Left forelimb (tissue), 1 donor: ENCODE results near the gene TENT4B.

Experiments
- DNase-seq: peaks from one replicate; pipeline ENCODE4 v3.0.0-alpha.2; 2018; ENCODE audit warnings: low spot score

TENT4B gene

DNA sequence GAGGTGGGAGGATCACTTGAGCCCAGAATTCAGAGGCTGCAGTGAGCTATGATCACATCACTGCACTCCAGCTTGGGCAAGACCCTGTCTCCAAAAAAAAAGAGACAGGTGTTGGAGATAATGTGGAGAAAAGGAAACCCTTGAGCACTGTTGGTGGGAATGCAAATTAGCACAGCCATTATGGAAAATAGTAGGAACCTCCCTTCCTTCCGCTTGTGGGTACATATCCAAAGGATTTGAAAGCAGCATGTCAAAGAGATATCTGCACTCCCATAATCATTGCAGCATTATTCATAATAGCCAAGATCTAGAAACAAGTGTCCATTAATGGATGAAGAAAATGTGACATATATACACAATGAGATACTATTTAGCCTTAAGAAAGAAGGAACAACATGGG is 103.5 kb downstream of the TENT4B start:
- no peak for DNase-seq

DNA sequence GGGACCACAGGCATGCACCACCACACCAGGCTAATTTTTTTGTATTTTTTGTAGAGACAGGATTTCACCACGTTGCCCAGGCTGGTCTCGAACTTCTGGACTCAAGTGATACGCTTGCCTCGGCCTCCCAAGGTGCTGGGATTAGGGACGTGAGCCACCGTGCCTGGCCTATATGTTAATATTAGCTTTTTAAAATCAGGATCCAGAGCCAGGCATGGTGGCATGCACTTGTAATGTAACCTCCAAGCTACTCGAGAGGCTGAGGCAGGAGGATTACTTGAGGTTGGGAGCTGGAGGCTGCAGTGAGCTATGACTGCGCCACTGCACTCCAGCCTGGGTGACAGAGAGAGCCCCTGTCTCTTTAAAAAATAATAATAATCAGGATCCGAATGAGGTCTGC is 104.8 kb downstream of the TENT4B start:
- DNase-seq, result no peak

DNA sequence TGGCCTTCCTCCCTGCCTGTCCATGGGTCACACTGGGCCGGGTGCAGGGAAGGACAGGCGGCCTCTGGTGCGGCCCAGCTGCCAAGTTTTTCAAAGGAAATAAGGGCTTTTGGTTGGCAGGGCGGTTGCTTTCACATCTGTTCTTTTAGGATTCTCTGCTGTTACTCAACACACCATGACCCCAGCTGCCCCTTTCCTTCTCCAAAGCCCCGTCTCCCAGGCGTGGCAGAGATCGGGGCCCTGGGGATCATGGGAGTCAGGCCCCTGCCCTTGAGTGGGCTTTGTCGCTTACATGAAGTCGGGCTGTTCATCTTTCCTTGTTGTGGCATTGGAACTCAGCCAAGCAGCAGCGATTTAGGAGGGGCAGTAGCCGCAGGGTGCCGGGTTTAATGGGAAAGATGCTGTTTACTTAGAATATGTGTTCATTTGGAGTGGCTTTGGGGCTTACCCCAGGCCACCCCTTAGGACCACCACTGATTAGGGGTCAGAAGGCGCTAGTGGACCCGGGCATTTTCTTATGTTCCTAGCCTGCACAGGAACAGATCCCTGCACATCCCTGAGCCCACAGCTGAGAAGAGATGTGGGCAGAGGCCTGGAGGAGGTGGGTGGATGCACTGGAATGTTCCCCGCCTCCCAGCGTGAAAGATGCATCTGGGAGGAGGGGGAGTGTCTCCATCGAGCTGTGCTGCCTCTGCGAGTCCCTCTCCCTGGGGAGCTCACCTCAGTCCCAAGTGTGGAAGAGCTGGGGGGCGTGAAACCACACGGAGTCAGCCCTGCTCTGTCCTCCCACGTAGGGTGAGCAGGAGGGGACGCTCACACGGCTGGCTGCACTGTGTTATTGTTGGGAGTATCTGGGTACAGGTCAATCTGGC is 106.5 kb downstream of the TENT4B start:
- no peak for DNase-seq

DNA sequence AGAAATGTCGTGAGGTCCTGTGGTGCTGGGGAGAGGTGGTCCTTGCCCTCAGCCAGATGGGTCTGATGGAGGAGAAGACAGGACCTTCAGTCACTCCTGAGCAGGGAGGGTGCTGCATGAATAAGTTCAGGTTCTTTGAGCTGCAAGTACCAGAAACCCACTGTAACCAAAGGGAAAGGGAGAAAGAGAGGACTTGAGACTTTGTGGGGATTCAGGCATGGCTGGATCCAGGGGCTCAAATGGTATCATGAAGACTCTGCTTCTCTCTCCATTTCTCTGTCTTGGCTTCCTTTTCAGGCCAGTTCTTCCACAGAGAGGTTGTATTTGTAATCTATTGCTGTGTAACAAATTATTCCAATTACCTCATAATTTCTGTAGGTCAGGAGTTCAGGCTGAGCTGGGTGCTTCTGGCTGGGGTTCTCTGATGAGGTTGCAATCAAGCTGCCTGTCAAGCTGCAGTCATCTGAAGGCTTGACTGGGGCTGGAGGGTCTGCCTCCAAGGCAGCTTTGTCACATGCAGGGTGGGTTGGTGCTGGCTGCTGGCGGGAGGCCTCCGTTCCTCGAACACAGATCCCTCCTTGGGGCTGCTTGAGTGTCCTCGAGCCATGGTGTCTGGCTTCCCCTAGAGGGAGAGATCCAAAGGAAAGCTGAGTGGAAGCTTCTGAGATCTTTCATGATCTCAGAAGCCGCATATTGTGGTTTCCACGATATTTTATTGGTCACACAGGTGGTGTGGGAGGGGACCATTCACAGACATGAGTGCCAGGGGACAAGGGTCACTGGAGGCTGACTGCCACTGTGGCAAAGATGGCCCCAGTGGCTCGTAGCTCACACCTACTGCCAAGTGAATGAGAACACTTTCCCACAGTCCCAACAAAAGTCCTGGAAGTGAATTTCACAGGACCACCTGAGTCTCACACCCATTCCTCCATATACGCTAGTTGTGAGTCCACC is 107.4 kb downstream of the TENT4B start:
- DNase-seq, result no peak

DNA sequence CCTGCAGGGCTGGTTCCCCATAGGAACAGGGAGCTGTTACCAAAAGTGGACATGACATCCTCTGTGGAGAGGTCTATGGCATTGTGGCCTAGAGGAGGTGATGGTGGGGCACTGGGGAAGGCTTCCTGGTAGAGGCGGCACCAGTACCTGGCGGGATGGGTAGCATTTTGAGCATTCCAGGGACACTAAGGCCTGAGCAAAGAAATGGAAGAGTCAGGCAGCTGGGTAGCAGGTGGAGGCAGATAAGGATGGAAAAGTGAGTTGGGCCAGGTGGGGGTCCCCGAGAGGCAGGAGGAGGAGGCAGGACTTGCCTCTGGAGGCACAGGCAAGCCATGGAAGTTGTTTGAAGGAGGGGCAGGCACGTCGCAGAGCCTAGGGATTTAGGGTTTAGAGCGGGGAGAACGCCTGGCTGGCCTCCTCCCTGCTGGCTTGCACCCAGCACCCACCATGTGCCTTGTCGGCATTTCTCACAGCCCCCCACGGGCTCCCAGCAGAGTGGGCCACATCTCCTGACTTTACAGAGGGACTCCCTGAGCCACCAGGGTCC is 108.1 kb downstream of the TENT4B start:
- no peak for DNase-seq

DNA sequence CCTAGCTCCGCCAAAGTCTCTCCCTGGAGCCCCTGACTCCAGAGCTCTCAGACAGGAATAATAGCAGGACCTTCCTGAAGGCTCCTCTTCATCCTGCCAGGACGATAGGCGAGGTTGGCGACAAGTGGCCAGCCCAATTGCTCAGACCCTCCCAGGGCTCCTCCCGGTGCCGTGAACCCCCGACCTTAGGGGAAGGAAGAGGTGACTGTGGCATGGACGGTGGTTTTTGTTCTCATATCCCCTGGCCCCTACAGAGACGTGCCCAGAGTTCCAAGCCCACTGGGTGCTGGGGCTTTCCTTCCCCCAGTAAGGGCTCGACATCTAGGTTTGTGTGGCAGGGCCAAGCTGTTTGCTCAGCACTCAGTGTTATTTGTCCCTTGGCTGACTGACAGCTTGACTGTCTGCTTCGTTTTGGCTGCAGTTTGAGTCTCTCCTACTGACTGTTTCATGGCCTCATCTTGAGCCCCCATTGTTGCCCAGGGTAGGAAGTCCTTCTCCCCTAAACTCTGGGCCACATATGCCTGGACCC is 108.7 kb downstream of the TENT4B start:
- DNase-seq, result no peak

DNA sequence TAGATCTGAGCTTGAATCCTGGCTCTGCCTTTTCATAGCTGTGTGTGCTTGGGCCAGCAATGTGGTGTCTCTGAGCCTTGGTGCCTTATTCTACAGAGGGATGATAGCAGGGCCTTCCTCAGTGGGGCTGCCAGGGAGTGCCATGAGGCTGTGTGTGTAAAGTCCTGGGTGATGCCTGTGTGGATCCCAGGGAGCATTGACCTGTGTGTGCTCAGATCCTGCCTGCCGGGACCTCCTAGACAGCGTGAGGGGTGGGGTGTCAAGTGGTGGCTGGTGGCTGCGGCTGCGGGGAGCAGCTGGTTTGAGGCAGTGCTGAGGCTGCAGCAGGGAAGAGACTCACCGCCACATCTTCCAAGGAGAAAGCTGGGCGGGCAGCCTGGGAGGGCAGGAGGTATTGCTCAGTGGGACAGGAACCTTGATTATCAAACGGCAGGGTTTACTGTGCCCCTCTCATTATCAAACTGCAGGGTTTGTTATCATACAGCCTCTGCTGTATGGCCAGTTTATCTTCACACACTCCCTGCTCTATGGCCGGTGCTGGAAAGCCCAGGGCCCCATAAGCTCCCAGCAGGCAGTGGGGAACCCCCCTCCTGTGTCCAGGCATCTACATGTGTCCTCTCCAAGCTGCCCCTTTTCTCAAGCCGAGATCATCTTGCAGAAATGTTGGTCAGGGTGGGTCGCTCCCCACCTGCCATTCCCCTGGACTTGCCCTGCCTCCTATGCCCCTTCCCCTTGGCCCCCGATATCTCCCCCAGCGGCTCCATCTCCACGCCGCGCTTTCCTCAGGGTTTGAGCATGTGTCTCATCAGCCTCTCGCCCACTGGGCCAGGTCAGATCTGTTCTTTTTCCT is 110.2 kb downstream of the TENT4B start:
- no peak for DNase-seq

DNA sequence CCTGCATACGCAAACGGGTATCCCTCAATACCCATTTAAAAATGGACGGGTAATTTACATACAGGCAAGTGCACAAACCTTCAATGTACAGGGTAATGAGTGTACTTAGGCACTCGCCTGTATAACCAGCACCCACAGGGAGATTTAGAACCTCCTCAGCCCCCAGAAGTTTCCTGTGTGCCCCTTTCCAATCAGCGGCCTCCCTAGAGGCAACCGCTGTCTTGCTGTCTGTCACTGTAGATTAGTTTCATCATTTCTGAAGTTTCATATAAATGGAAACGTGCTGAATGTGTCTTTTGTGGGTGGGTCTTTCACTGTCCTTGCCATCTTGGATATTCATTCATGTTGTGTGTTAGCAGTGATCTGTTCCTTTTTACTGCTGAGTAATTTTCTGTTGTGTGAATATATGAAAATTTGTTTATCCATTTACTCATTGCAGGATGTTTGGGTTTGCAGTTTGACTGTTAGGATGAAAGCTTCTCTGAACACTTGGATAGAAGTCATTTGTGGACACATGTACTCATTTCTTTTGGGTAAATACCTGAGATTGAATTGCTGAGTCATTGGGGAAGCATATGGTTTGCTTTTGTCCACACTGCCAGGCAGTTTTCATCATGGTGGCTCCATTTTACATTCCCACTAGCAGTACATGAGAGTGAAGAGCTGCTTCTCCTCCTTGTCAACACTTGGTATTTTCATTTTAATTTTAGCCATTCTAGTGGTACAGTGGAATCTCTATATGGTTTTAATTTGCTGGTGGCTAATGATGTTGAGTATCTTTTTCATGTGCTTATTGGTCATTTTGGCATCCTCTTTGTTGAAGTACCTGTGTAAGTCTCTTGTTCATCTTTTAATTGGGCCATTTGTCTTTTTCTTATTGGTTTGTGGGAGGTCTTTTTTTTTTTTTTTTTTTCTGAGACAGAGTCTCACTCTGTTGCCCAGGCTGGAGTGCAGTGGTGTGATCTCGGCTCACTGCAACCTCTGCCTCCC is 111.1 kb downstream of the TENT4B start:
- DNase-seq, result no peak

DNA sequence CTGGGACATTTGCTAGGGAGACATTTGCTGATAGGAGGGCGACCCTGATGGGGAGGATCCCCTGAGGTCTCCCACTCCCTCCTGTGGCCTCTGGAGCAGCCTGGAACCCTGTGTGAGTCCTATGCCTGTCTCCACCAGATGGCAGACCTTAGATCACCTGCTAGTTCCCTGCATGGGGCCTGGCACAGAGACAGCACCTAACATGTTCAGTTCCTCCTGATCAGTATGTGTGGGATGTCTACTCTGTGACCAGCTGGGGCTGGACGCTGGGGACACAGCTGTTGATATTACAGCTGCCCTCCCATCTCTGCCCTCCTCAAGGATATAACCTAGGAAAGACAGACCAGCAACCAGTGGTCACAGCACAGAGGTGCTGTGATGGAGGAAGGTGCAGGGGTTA is 112.2 kb downstream of the TENT4B start:
- DNase-seq, result no peak

DNA sequence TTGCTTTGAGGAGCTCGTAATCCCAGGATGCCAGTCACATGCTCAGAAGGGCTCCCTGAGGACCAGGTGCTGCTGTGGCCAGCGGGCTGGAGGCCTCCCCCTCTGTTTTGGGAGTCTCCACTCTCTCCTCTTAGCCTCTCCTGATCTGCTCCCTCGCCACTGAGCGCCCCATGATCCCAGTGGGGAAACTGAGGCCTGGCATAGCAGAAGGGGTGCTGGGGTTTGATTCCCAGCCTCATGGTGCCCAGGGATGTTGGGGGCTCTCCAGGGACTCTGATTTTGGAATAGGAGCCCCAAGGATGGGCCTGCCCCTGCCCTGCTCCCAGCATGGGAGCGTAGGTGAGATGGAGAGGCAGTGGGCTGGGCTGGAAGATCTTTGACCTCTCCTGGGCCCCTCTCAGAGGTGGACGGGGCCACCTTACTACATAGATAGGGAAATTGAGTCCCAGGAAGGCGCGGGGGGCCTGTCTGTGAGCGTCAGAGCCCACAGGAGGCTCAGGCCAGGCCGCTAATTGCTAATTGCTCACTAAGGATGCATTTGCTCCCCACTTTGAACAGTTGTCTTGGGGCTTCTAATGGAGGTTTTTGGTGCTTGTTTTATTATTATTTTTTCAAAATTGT is 112.7 kb downstream of the TENT4B start:
- DNase-seq, result no peak

DNA sequence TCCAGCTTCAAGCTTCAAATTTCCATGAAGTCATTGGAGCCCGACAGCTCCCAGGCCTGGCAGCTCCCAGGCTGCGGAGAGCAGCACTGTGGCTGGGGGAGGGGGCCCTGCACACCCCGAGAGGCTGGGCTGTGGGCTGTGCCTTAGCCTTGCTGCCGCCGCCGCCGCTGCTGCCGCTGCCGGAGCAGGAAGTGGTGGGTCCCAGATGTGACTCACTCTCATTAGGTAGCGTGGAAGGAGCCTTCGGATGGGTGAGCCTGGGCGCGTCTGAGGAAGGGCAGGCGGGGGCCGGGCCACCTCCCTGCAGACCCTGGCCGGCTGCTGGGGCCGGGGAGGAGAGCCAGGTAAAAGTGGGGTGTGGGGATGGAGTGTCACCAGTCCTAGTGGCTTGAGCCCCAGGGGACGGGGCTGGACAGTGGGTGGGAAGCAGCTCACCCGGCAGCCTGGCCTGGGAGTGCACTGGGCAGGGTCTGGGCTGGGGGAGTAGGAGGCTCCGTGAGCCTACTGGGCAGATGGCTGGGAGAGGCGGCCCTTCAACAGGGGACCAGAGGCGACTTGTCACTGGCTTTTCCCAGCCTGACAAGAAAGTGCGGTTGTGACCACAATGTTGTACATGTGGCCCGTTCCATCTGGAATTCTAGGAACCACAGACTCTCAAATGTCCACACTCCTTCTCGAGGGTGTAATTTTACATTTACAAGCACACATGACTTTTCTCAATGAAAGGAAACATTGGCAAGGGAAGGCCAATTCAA is 113.4 kb downstream of the TENT4B start, which contains the start of gene ADCY7:
TSS of gene ADCY7 (plus strand) at position 215 of the 755 bp plus-strand sequence. CDS start 21,629 bp downstream, outside the sequence.
- DNase-seq, result peak; percentile 71

DNA sequence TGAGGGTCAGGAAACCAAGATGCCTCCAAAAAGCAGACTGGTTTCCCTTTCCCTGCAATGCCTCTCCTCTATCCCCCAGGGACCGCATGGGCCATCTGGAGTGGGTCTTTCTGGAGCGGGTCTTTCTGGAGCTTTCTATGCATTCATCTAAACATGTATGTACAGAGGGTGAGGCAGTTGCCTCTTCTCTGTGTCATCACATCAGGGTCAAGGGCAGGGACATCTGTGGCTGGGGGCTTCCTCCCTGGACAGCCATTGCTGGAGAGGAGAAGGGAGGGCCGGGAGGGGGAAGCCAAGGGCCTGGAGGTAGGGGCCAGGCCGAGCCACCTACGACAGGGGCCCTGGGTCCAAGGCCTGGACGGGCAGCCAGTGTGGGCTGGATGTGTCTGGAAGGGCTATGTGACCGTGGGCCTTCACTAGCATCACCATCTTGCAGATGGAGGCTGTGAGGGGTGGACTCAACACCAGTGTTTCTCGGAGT is 114.1 kb downstream of the TENT4B start:
- no peak for DNase-seq

DNA sequence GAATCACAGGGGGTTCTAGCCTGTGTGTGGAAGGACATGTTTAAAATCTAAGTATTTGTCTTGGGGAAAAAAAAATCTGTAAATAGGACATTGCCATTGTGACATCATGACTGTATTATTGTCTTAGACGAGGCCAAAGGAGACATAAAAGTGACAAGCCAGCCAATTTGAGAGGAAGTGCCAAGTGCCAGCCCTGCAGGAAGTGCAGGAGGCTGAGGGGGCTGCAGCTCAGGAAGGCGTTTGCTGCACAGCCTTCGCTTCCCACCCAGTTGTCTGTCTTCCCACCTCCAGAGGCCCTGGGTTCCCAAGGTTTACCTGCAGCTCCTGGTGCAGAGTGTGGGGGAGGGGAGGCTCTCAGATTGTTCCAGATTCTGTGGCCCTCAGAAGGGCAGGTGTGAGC is 114.5 kb downstream of the TENT4B start:
- no peak for DNase-seq

DNA sequence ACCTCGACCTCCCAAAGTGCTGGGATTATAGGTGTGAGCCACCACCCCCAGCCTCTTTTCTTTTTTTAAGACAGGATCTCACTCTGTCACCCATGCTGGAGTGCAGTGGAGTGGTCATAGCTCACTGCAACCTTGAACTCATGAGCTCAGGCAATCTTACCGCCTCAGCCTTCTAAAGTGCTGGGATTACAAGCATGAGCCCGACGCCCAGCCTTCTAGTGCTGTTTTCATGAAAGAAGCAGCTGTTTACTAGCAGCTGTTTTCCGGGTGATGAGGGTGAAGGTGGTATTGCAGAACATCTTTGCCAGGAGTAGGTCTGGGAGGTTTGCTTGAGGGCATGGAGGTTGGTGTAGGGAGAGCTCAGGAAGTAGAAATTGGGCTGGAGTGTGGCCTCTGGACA is 115.2 kb downstream of the TENT4B start:
- no peak for DNase-seq

DNA sequence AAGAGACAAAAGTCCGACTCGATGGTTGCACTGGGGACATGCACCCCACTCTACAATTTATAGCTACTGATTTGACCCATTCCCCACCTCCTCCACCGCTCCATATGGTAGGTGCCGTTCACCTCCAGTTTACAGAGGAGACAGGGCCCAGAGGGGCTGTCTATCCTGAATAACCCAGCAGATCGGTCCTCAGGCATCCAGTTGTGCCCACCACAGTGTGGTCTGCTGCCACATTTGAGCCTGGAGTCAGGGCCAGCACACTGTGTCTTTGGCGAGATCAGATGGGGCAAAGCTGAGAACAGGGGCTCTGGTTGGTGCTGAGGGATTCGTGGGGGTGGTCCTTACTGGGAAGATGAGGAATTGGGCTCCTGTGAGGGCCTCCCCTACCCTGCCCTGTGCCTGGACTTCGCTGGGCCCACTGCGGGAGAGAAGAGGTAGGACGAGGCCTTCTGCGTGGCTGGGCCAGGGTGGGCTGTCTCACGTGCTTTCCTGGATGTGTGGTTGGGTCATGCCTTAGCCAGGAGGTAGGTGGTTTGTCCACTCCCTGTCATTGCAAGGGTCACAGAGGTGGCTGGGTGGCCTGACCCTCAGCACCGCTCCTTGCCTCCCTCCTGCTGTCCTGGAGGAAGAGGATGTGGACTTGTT is 116.1 kb downstream of the TENT4B start:
- DNase-seq, result no peak

DNA sequence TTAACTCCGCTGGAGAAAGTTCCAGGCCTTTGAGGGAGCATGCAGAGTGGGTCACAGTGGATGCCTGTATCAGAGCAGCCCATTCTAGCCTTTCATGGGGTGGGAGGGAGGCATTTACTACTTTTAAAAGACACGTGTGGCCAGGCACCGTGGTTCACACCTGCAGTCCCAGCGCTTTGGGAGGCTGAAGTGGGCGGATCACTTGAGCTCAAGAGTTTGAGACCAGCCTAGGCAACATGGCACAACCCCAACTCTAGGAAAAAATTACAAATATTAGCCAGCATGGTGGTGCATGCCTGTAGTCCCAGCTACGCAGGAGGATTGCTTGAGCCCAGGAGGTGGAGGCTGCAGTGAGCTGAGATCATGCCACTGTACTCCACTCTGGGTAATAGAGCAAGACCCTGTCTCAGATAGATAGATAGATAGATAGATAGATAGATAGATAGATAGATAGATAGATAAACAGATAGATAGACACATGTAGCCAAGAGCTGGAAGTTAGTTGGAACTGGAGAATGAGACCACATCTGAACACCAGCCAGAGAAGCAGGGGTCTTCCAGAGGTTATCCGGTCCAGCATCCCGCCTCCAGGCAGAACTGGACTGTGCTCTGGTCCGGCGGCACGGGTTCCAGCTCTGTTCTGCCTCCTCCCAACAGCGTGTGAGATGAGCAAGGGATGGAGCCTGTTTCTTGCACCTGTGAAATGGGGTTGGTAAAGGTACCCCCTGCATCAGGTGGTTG is 116.8 kb downstream of the TENT4B start:
- no peak for DNase-seq

DNA sequence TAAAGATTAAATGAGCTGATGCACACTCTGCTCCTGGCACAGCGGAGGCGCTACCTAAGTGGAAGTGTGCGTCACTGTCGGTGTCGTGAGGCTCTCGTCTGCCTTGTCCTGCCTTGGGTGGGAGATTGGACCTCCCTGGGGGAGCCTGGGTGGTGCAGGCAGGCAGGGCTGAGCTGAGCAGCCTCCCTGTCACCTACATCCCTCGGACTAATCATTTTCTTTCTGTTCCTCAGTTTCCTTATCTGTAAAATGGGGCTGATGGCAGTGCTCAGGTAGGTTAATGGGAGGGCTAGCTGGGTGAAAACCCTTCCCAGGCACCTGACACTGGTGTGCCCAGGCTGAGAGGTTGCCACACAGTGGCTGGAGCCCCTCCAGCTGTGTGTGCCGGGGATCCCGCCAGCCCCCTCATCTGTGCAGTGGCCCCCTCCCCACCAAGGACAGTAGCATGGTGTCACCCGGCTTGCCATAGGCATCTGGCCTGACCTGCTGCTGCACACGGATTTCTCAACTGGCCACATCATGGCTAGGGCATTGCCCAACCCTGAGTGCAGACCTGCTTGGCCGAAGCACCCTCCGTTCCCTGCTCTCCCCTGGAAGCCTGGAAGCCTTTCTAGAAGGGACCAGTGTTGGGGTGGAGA is 117.5 kb downstream of the TENT4B start:
- no peak for DNase-seq
